Endodermal cell (in vitro differentiated cells): ENCODE measurements around the gene WSCD2. TPM values are rescaled to one million over a fixed set of nuclear protein-coding genes. Genes with fewer than 3 reads are reported as not detected.

Experiments
- DNase-seq: peaks from one replicate; pipeline ENCODE4 v3.0.0-alpha.2; 2017
- H3K27ac ChIP-seq: 2 replicates; pipeline ENCODE4 v1.5.1; 2013; ENCODE audit warnings: mild to moderate bottlenecking, low read depth, low read length, moderate library complexity
- H3K27me3 ChIP-seq: 2 replicates; pipeline ENCODE4 v1.6.1; 2013; ENCODE audit warnings: mild to moderate bottlenecking, low read length, moderate library complexity; ENCODE audit not compliant: insufficient read depth, control insufficient read depth, poor library complexity, severe bottlenecking
- H3K36me3 ChIP-seq: 2 replicates; pipeline ENCODE4 v1.7.0; 2013; ENCODE audit warnings: mild to moderate bottlenecking, low read length, moderate library complexity; ENCODE audit not compliant: control insufficient read depth, insufficient read depth
- H3K4me1 ChIP-seq: one replicate; pipeline ENCODE4 v1.7.0; 2013; ENCODE audit warnings: low read length; ENCODE audit not compliant: control insufficient read depth, insufficient read depth
- H3K4me3 ChIP-seq: 2 replicates; pipeline ENCODE4 v1.5.1; 2013; ENCODE audit warnings: mild to moderate bottlenecking, low read length, moderate library complexity
- H3K9ac ChIP-seq: 2 replicates; pipeline ENCODE4 v1.6.1; 2013; ENCODE audit warnings: mild to moderate bottlenecking, low read length, moderate library complexity; ENCODE audit not compliant: poor library complexity, severe bottlenecking; ENCODE audit errors: extremely low read depth
- H3K9me3 ChIP-seq: 2 replicates; pipeline ENCODE4 v1.6.1; 2013; ENCODE audit warnings: mild to moderate bottlenecking, low read length, moderate library complexity; ENCODE audit not compliant: control insufficient read depth
- H3K27ac Mint-ChIP-seq: 2 replicates; pipeline ENCODE4 v1.8.0; 2020; ENCODE audit warnings: mixed read lengths
- H3K27me3 Mint-ChIP-seq: 2 replicates; pipeline ENCODE4 v1.8.0; 2021; ENCODE audit warnings: mild to moderate bottlenecking, mixed read lengths; ENCODE audit not compliant: insufficient read depth
- H3K36me3 Mint-ChIP-seq: 2 replicates; pipeline ENCODE4 v1.8.0; 2020; ENCODE audit warnings: low read depth, mixed read lengths
- H3K4me1 Mint-ChIP-seq: 2 replicates; pipeline ENCODE4 v1.8.0; 2020; ENCODE audit warnings: mixed read lengths
- H3K4me3 Mint-ChIP-seq: 2 replicates; pipeline ENCODE4 v1.8.0; 2020; ENCODE audit warnings: mild to moderate bottlenecking, moderate library complexity, mixed read lengths
- H3K9me3 Mint-ChIP-seq: 2 replicates; pipeline ENCODE4 v1.8.0; 2020; ENCODE audit warnings: mild to moderate bottlenecking, mixed read lengths
- WGBS, 2 experiments: methylation state at CpG; one replicate each; pipeline versions ENCODE4 v1.1.5 to v1.1.7; 2013; ENCODE audit warnings: missing lambda C conversion rate in 2 of 2, mixed read lengths in 1 of 2; ENCODE audit not compliant: insufficient coverage in 1 of 2, insufficient read length in 1 of 2; 5-methylcytosine and 5-hydroxymethylcytosine counted together
- total RNA-seq, 2 donors: library from RNA; stranded (reverse); fragmentation: NEBNext Ultra II Directional in 1 of 2; extraction: Animal tissue kit (Norgen Biotek cat#: 25700) in 1 of 2; gene quantifications; 2 replicates in 1 of 2; 3 replicates in 1 of 2; pipeline ENCODE4 v1.2.1, GENCODE V29; 2021
- TF ChIP-seq, protein P1 (sequence below): fragments of 200-600 bp; sonication (generic); conservative IDR thresholded peaks from 2 replicates; pipeline ENCODE4 v1.5.0; 2021; ENCODE audit warnings: antibody characterized with exemption, mild to moderate bottlenecking

WSCD2 gene
- total RNA-seq, 2 donors from 2014 or later, result 0.80 to 1.3 TPM

DNA sequence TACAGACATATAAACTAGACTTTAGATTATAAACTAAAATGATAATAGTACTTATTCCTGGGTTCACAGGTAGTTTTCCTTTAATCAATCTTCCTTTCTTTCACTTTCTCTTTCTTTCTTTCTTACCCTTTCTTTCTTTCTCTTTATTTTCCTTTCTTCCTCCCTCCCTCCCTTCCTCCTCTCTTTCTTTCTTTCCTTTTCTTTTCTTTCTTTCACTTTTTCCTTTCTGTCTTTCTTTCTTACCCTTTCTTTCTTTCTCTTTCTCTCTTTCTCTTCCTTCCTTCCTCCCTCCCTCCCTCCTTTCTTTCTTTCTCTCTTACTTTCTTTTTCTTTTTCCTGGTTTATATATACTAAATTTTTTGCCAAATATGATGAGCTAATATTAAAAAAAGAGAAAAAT lies 148.5 kb downstream of the WSCD2 start:
- peaks cover 4% of the 10 kb centered on the region for H3K9me3 ChIP-seq
- no peak overlapping the region for H3K9ac ChIP-seq
- H3K36me3 ChIP-seq, result no peaks in the 10 kb centered on the region
- no peak overlapping the region for H3K27ac ChIP-seq
- no peak overlapping the region for H3K4me3 ChIP-seq
- Mint-ChIP-seq H3K9me3 (peaks cover 6% of the 10 kb centered on the region), H3K27ac (no peak overlapping the region), H3K4me1 (no peaks in the 10 kb centered on the region), H3K27me3 (peaks cover 1% of the 10 kb centered on the region), H3K36me3 (no peaks in the 10 kb centered on the region), H3K4me3 (no peak overlapping the region)
- TF ChIP-seq, protein P1, sequence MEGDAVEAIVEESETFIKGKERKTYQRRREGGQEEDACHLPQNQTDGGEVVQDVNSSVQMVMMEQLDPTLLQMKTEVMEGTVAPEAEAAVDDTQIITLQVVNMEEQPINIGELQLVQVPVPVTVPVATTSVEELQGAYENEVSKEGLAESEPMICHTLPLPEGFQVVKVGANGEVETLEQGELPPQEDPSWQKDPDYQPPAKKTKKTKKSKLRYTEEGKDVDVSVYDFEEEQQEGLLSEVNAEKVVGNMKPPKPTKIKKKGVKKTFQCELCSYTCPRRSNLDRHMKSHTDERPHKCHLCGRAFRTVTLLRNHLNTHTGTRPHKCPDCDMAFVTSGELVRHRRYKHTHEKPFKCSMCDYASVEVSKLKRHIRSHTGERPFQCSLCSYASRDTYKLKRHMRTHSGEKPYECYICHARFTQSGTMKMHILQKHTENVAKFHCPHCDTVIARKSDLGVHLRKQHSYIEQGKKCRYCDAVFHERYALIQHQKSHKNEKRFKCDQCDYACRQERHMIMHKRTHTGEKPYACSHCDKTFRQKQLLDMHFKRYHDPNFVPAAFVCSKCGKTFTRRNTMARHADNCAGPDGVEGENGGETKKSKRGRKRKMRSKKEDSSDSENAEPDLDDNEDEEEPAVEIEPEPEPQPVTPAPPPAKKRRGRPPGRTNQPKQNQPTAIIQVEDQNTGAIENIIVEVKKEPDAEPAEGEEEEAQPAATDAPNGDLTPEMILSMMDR, result no peak
- H3K4me1 ChIP-seq, result peaks cover 4% of the 10 kb centered on the region
- DNase-seq, result no peak
- no peaks in the 10 kb centered on the region for H3K27me3 ChIP-seq

DNA sequence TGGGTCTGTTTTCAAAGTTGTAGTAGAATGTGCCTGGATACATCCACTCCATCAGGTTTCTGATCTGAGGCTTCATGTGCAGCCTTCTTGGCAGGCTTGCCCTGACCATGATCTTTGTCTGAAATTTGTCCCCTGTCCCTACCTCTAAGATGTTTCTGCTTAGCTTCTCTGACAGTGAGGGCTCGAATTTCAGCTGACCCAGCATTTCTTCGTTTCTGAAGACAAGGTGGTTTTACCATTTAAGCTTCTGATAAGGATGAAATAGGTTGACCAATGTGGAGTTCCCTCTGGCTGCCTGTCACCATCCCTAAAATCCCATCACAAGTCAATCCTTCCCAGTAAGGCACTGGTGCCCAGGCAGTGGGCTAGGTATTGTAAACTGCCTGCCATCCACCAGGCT lies 153.1 kb downstream of the WSCD2 start:
- H3K36me3 ChIP-seq, result no peaks in the 10 kb centered on the region
- H3K27ac Mint-ChIP-seq, result no peak overlapping the region
- peaks cover 13% of the 10 kb centered on the region for H3K4me1 Mint-ChIP-seq
- H3K9me3 ChIP-seq, result no peaks in the 10 kb centered on the region
- TF ChIP-seq, protein P1, result no peak
- H3K27me3 ChIP-seq, result no peaks in the 10 kb centered on the region
- no peak overlapping the region for H3K9ac ChIP-seq
- WGBS, 2 experiments, result 74% methylated on average over 2 of the region's 2 CpGs; no CpG with 5 or more reads in 1 of the 2 experiments
- H3K27me3 Mint-ChIP-seq, result peaks cover 1% of the 10 kb centered on the region
- H3K4me1 ChIP-seq, result peaks cover 4% of the 10 kb centered on the region
- no peak for DNase-seq
- H3K36me3 Mint-ChIP-seq, result no peaks in the 10 kb centered on the region
- no peak overlapping the region for H3K27ac ChIP-seq
- H3K9me3 Mint-ChIP-seq, result peaks cover 4% of the 10 kb centered on the region
- H3K4me3 Mint-ChIP-seq, result no peak overlapping the region
- no peak overlapping the region for H3K4me3 ChIP-seq

DNA sequence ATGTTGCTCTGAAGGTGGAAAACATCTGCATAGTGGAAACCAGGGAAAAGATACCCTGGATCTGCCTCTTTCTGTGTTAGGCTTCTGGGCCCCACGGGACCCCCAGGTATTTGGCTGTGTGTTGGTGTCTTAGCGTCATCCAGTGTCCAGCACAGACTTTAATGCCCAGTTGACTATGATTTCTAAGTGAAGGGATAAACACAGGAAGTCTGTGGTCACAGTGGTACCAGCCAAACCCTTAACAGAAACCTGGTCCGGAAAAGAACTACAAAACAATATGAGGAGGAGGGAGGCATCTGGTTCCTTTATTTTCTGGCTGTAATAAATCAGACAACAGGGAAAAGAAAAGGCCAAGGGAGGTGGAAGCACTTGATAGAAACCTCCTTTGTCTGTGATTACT lies 153.6 kb downstream of the WSCD2 start:
- Mint-ChIP-seq H3K4me3 (no peak overlapping the region), H3K9me3 (peaks cover under 1% of the 10 kb centered on the region), H3K36me3 (no peaks in the 10 kb centered on the region), H3K27me3 (peaks cover 1% of the 10 kb centered on the region), H3K27ac (no peak overlapping the region), H3K4me1 (peaks cover 13% of the 10 kb centered on the region)
- no peak overlapping the region for H3K27ac ChIP-seq
- no peak overlapping the region for H3K4me3 ChIP-seq
- TF ChIP-seq, protein P1, result no peak
- H3K36me3 ChIP-seq, result no peaks in the 10 kb centered on the region
- no peak overlapping the region for H3K9ac ChIP-seq
- H3K9me3 ChIP-seq, result no peaks in the 10 kb centered on the region
- H3K4me1 ChIP-seq, result peaks cover 4% of the 10 kb centered on the region
- no peaks in the 10 kb centered on the region for H3K27me3 ChIP-seq
- no peak for DNase-seq
- WGBS, 2 experiments, result 76 to 93% methylated on average over 3 of the region's 3 CpGs
